ENCODE data around the gene ATXN2L.

ATXN2L gene

GRCh38 chr16:28838558-28838918 is 15.7 kb downstream of the ATXN2L start:
- Histone ChIP-seq H3K9ac (ENCODE audit: low read length) (no peak overlapping the region), H3K4me1 (ENCODE audit: control insufficient read depth, insufficient read depth, low read length) (no peaks in the 10 kb centered on the region), H3K27me3 (replicated peaks; ENCODE audit: control insufficient read depth, insufficient read depth, low read length) (no peaks in the 10 kb centered on the region), H3K9me3 (ENCODE audit: control insufficient read depth, low read length) (no peaks in the 10 kb centered on the region), H3K4me3 (ENCODE audit: low read length) (no peak overlapping the region), H3K36me3 (ENCODE audit: control insufficient read depth, insufficient read depth, low read length, severe bottlenecking) (peaks cover 64% of the 10 kb centered on the region)
- DNase-seq (ENCODE audit: low read depth): no peak

- Histone ChIP-seq H3K36me3 (ENCODE audit: control insufficient read depth, insufficient read depth, low read length, severe bottlenecking) (peaks cover 64% of the 10 kb centered on the region), H3K4me1 (ENCODE audit: control insufficient read depth, insufficient read depth, low read length) (no peaks in the 10 kb centered on the region), H3K4me3 (ENCODE audit: low read length) (no peak overlapping the region), H3K27me3 (replicated peaks; ENCODE audit: control insufficient read depth, insufficient read depth, low read length) (no peaks in the 10 kb centered on the region), H3K9me3 (ENCODE audit: control insufficient read depth, low read length) (no peaks in the 10 kb centered on the region), H3K9ac (ENCODE audit: low read length) (peak overlapping the region; percentile 56)
- DNase-seq (ENCODE audit: low read depth): no peak
Measured at GRCh38 chr16:28839004-28839639, 16.3 kb downstream of the ATXN2L start.

- Histone ChIP-seq H3K9me3 (ENCODE audit: control insufficient read depth, low read length) (no peaks in the 10 kb centered on the region), H3K9ac (ENCODE audit: low read length) (peak overlapping the region; percentile 56), H3K4me1 (ENCODE audit: control insufficient read depth, insufficient read depth, low read length) (peaks cover 4% of the 10 kb centered on the region), H3K36me3 (ENCODE audit: control insufficient read depth, insufficient read depth, low read length, severe bottlenecking) (peaks cover 63% of the 10 kb centered on the region), H3K4me3 (ENCODE audit: low read length) (no peak overlapping the region), H3K27me3 (replicated peaks; ENCODE audit: control insufficient read depth, insufficient read depth, low read length) (no peaks in the 10 kb centered on the region)
- no peak for DNase-seq (ENCODE audit: low read depth)
Measured at GRCh38 chr16:28839899-28840298, 17.1 kb downstream of the ATXN2L start.

GRCh38 chr16:28842696-28843095 is 19.9 kb downstream of the ATXN2L start:
- Histone ChIP-seq H3K4me1 (ENCODE audit: control insufficient read depth, insufficient read depth, low read length) (peaks cover 19% of the 10 kb centered on the region), H3K9me3 (ENCODE audit: control insufficient read depth, low read length) (no peaks in the 10 kb centered on the region)
- no peak for DNase-seq (ENCODE audit: low read depth)

GRCh38 chr16:28843766-28844165 is 21.0 kb downstream of the ATXN2L start:
- Histone ChIP-seq H3K27me3 (replicated peaks; ENCODE audit: control insufficient read depth, insufficient read depth, low read length) (no peaks in the 10 kb centered on the region), H3K9ac (ENCODE audit: low read length) (no peak overlapping the region), H3K9me3 (ENCODE audit: control insufficient read depth, low read length) (no peaks in the 10 kb centered on the region), H3K36me3 (ENCODE audit: control insufficient read depth, insufficient read depth, low read length, severe bottlenecking) (peaks cover 31% of the 10 kb centered on the region), H3K4me3 (ENCODE audit: low read length) (no peak overlapping the region), H3K4me1 (ENCODE audit: control insufficient read depth, insufficient read depth, low read length) (peaks cover 19% of the 10 kb centered on the region)
- no peak for DNase-seq (ENCODE audit: low read depth)

More at GRCh38 chr16:28842696-28843095, 19.9 kb downstream of the ATXN2L start:
- no peak overlapping the region for H3K9ac ChIP-seq (ENCODE audit: low read length)
- peaks cover 37% of the 10 kb centered on the region for H3K36me3 ChIP-seq (ENCODE audit: control insufficient read depth, insufficient read depth, low read length, severe bottlenecking)
- no peak overlapping the region for H3K4me3 ChIP-seq (ENCODE audit: low read length)
- H3K27me3 ChIP-seq (replicated peaks; ENCODE audit: control insufficient read depth, insufficient read depth, low read length): no peaks in the 10 kb centered on the region

- peak overlapping the region; percentile 100 for H3K4me3 ChIP-seq (ENCODE audit: low read length)
- H3K9ac ChIP-seq (ENCODE audit: low read length): peak overlapping the region; percentile 99
- DNase-seq (ENCODE audit: low read depth): no peak
- H3K4me1 ChIP-seq (ENCODE audit: control insufficient read depth, insufficient read depth, low read length): peaks cover 19% of the 10 kb centered on the region
- peaks cover 31% of the 10 kb centered on the region for H3K36me3 ChIP-seq (ENCODE audit: control insufficient read depth, insufficient read depth, low read length, severe bottlenecking)
- H3K27me3 ChIP-seq (replicated peaks; ENCODE audit: control insufficient read depth, insufficient read depth, low read length): no peaks in the 10 kb centered on the region
- no peaks in the 10 kb centered on the region for H3K9me3 ChIP-seq (ENCODE audit: control insufficient read depth, low read length)
Measured at GRCh38 chr16:28844226-28844885, 21.6 kb downstream of the ATXN2L start.

GRCh38 chr16:28845293-28845692 is 22.5 kb downstream of the ATXN2L start:
- peak; percentile 38 for DNase-seq (ENCODE audit: low read depth)
- Histone ChIP-seq H3K36me3 (ENCODE audit: control insufficient read depth, insufficient read depth, low read length, severe bottlenecking) (peaks cover 31% of the 10 kb centered on the region), H3K9me3 (ENCODE audit: control insufficient read depth, low read length) (no peaks in the 10 kb centered on the region), H3K9ac (ENCODE audit: low read length) (peak overlapping the region; percentile 99), H3K4me3 (ENCODE audit: low read length) (peak overlapping the region; percentile 100), H3K4me1 (ENCODE audit: control insufficient read depth, insufficient read depth, low read length) (peaks cover 19% of the 10 kb centered on the region), H3K27me3 (replicated peaks; ENCODE audit: control insufficient read depth, insufficient read depth, low read length) (no peaks in the 10 kb centered on the region)

GRCh38 chr16:28845761-28846079 is 22.9 kb downstream of the ATXN2L start:
- no peak for DNase-seq (ENCODE audit: low read depth)
- Histone ChIP-seq H3K36me3 (ENCODE audit: control insufficient read depth, insufficient read depth, low read length, severe bottlenecking) (peaks cover 31% of the 10 kb centered on the region), H3K9me3 (ENCODE audit: control insufficient read depth, low read length) (no peaks in the 10 kb centered on the region), H3K27me3 (replicated peaks; ENCODE audit: control insufficient read depth, insufficient read depth, low read length) (no peaks in the 10 kb centered on the region), H3K4me1 (ENCODE audit: control insufficient read depth, insufficient read depth, low read length) (peaks cover 19% of the 10 kb centered on the region), H3K4me3 (ENCODE audit: low read length) (peak overlapping the region; percentile 100), H3K9ac (ENCODE audit: low read length) (peak overlapping the region; percentile 99)

- no peaks in the 10 kb centered on the region for H3K9me3 ChIP-seq (ENCODE audit: control insufficient read depth, low read length)
- H3K4me1 ChIP-seq (ENCODE audit: control insufficient read depth, insufficient read depth, low read length): peaks cover 19% of the 10 kb centered on the region
- no peaks in the 10 kb centered on the region for H3K27me3 ChIP-seq (replicated peaks; ENCODE audit: control insufficient read depth, insufficient read depth, low read length)
- H3K36me3 ChIP-seq (ENCODE audit: control insufficient read depth, insufficient read depth, low read length, severe bottlenecking): peaks cover 31% of the 10 kb centered on the region
- peak; percentile 99 for DNase-seq (ENCODE audit: low read depth)
- peak within 1 kb of the TSS; percentile 99 for H3K9ac ChIP-seq (ENCODE audit: low read length)
- H3K4me3 ChIP-seq (ENCODE audit: low read length): peak within 1 kb of the TSS; percentile 100
Measured at GRCh38 chr16:28846080-28846932, 23.5 kb downstream of the ATXN2L start, which contains the start of gene TUFM. TSS of gene TUFM (minus strand) at chr16:28846348. CDS start at chr16:28846269, 79 bp downstream.

- peaks cover 19% of the 10 kb centered on the region for H3K4me1 ChIP-seq (ENCODE audit: control insufficient read depth, insufficient read depth, low read length)
- peak; percentile 33 for DNase-seq (ENCODE audit: low read depth)
- H3K27me3 ChIP-seq (replicated peaks; ENCODE audit: control insufficient read depth, insufficient read depth, low read length): no peaks in the 10 kb centered on the region
- peak overlapping the region; percentile 100 for H3K4me3 ChIP-seq (ENCODE audit: low read length)
- H3K9ac ChIP-seq (ENCODE audit: low read length): peak overlapping the region; percentile 99
- no peaks in the 10 kb centered on the region for H3K9me3 ChIP-seq (ENCODE audit: control insufficient read depth, low read length)
- H3K36me3 ChIP-seq (ENCODE audit: control insufficient read depth, insufficient read depth, low read length, severe bottlenecking): peaks cover 29% of the 10 kb centered on the region
Measured at GRCh38 chr16:28846933-28847273, 24.1 kb downstream of the ATXN2L start.

GRCh38 chr16:28858421-28858820 is 35.6 kb downstream of the ATXN2L start:
- no peak overlapping the region for H3K4me3 ChIP-seq (ENCODE audit: low read length)
- no peak overlapping the region for H3K9ac ChIP-seq (ENCODE audit: low read length)
- no peaks in the 10 kb centered on the region for H3K9me3 ChIP-seq (ENCODE audit: control insufficient read depth, low read length)
- no peaks in the 10 kb centered on the region for H3K27me3 ChIP-seq (replicated peaks; ENCODE audit: control insufficient read depth, insufficient read depth, low read length)
- no peak for DNase-seq (ENCODE audit: low read depth)
- H3K4me1 ChIP-seq (ENCODE audit: control insufficient read depth, insufficient read depth, low read length): peaks cover 12% of the 10 kb centered on the region
- no peaks in the 10 kb centered on the region for H3K36me3 ChIP-seq (ENCODE audit: control insufficient read depth, insufficient read depth, low read length, severe bottlenecking)
